Activated T-cell treated with anti-CD3 and anti-CD28 coated beads, Interleukin-2, amount 50 U/mL, for 4 hours (primary cell): ENCODE results near the gene MMP2. TPM values are rescaled to one million over a fixed set of nuclear protein-coding genes. Genes with fewer than 3 reads are reported as not detected.

Experiments used
- ATAC-seq, 2 donors: fragments of 200-7000 bp; cut with Tn5 transposase; one replicate each; pipeline ENCODE4 v1.10.0; 2021
- DNase-seq: peaks from one replicate; pipeline ENCODE4 v3.0.0-alpha.2; 2020
- H3K27me3 Mint-ChIP-seq: one replicate; pipeline ENCODE4 v1.8.0; 2021; ENCODE audit warnings: low read depth, mixed read lengths
- H3K36me3 Mint-ChIP-seq: one replicate; pipeline ENCODE4 v1.8.0; 2022; ENCODE audit warnings: mixed read lengths; ENCODE audit not compliant: insufficient read depth
- H3K4me1 Mint-ChIP-seq: one replicate; pipeline ENCODE4 v1.8.0; 2021; ENCODE audit warnings: low read depth, mixed read lengths
- H3K4me3 Mint-ChIP-seq: one replicate; pipeline ENCODE4 v1.8.0; 2021; ENCODE audit warnings: mild to moderate bottlenecking, moderate library complexity, mixed read lengths
- H3K9me3 Mint-ChIP-seq: one replicate; pipeline ENCODE4 v1.8.0; 2021; ENCODE audit warnings: mixed read lengths
- total RNA-seq, 3 donors: library from RNA; stranded (reverse); gene quantifications; one replicate each; pipeline ENCODE4 v1.2.1, GENCODE V29; 2021

MMP2 gene
- total RNA-seq, 3 donors from 2014 or later, result 0.63 to 0.94 (median 0.87) TPM

GRCh38 chr16:55476625-55477533 is 2.1 kb upstream of the MMP2 start:
- no peak for DNase-seq
- Mint-ChIP-seq H3K36me3 (no peaks in the 10 kb centered on the region), H3K27me3 (peaks cover 31% of the 10 kb centered on the region), H3K4me1 (no peaks in the 10 kb centered on the region), H3K9me3 (no peaks in the 10 kb centered on the region), H3K4me3 (no peak overlapping the region)
- no peak for ATAC-seq

GRCh38 chr16:55477736-55478135 is 1.3 kb upstream of the MMP2 start:
- H3K4me3 Mint-ChIP-seq, result no peak overlapping the region
- no peaks in the 10 kb centered on the region for H3K36me3 Mint-ChIP-seq
- DNase-seq (no peak), ATAC-seq (no peak)
- H3K9me3 Mint-ChIP-seq, result no peaks in the 10 kb centered on the region
- H3K4me1 Mint-ChIP-seq, result no peaks in the 10 kb centered on the region
- peaks cover 31% of the 10 kb centered on the region for H3K27me3 Mint-ChIP-seq

GRCh38 chr16:55479430-55480140 is 587 bp downstream of the MMP2 start:
- Mint-ChIP-seq H3K4me1 (no peaks in the 10 kb centered on the region), H3K4me3 (no peak overlapping the region), H3K27me3 (peaks cover 32% of the 10 kb centered on the region), H3K9me3 (no peaks in the 10 kb centered on the region), H3K36me3 (no peaks in the 10 kb centered on the region)
- no peak for DNase-seq
- ATAC-seq, result no peak

- Mint-ChIP-seq H3K4me1 (no peaks in the 10 kb centered on the region), H3K9me3 (no peaks in the 10 kb centered on the region)
- no peak for ATAC-seq
These were observed 1.2 kb downstream of the MMP2 start for GRCh38 chr16:55480228-55480655.

GRCh38 chr16:55481023-55481422 is 2.0 kb downstream of the MMP2 start:
- Mint-ChIP-seq H3K27me3 (peaks cover 35% of the 10 kb centered on the region), H3K36me3 (no peaks in the 10 kb centered on the region), H3K4me3 (no peak overlapping the region), H3K9me3 (no peaks in the 10 kb centered on the region), H3K4me1 (no peaks in the 10 kb centered on the region)
- no peak for ATAC-seq
- DNase-seq, result no peak

More at GRCh38 chr16:55480228-55480655, 1.2 kb downstream of the MMP2 start:
- Mint-ChIP-seq H3K27me3 (peaks cover 35% of the 10 kb centered on the region), H3K4me3 (no peak overlapping the region), H3K36me3 (no peaks in the 10 kb centered on the region)
- DNase-seq, result no peak

GRCh38 chr16:55482056-55482455 is 3.1 kb downstream of the MMP2 start:
- H3K4me3 Mint-ChIP-seq, result no peak overlapping the region
- no peaks in the 10 kb centered on the region for H3K4me1 Mint-ChIP-seq
- H3K27me3 Mint-ChIP-seq, result peaks cover 35% of the 10 kb centered on the region
- no peaks in the 10 kb centered on the region for H3K36me3 Mint-ChIP-seq
- no peaks in the 10 kb centered on the region for H3K9me3 Mint-ChIP-seq
- ATAC-seq, result no peak
- no peak for DNase-seq

- H3K4me3 Mint-ChIP-seq, result no peak overlapping the region
- H3K9me3 Mint-ChIP-seq, result no peaks in the 10 kb centered on the region
- ATAC-seq (no peak), DNase-seq (no peak)
- H3K27me3 Mint-ChIP-seq, result peaks cover 4% of the 10 kb centered on the region
- H3K4me1 Mint-ChIP-seq, result no peaks in the 10 kb centered on the region
- H3K36me3 Mint-ChIP-seq, result no peaks in the 10 kb centered on the region
These were observed 8.2 kb downstream of the MMP2 start for GRCh38 chr16:55487048-55487803.

- no peak overlapping the region for H3K4me3 Mint-ChIP-seq
- H3K9me3 Mint-ChIP-seq, result no peaks in the 10 kb centered on the region
- peaks cover 4% of the 10 kb centered on the region for H3K27me3 Mint-ChIP-seq
- no peaks in the 10 kb centered on the region for H3K4me1 Mint-ChIP-seq
- ATAC-seq (no peak), DNase-seq (no peak)
- H3K36me3 Mint-ChIP-seq, result no peaks in the 10 kb centered on the region
These were observed 9.3 kb downstream of the MMP2 start for GRCh38 chr16:55488306-55488705.

GRCh38 chr16:55489119-55489955 is 10.3 kb downstream of the MMP2 start:
- DNase-seq (no peak), ATAC-seq (no peak)
- Mint-ChIP-seq H3K4me3 (no peak overlapping the region), H3K9me3 (no peaks in the 10 kb centered on the region), H3K27me3 (peaks cover 4% of the 10 kb centered on the region), H3K4me1 (no peaks in the 10 kb centered on the region), H3K36me3 (no peaks in the 10 kb centered on the region)

GRCh38 chr16:55489956-55490265 is 10.9 kb downstream of the MMP2 start:
- Mint-ChIP-seq H3K9me3 (no peaks in the 10 kb centered on the region), H3K4me1 (no peaks in the 10 kb centered on the region), H3K4me3 (no peak overlapping the region), H3K36me3 (no peaks in the 10 kb centered on the region), H3K27me3 (no peaks in the 10 kb centered on the region)
- DNase-seq (no peak), ATAC-seq (no peak)

GRCh38 chr16:55490301-55490700 is 11.3 kb downstream of the MMP2 start:
- Mint-ChIP-seq H3K27me3 (no peaks in the 10 kb centered on the region), H3K36me3 (no peaks in the 10 kb centered on the region), H3K4me1 (no peaks in the 10 kb centered on the region), H3K9me3 (no peaks in the 10 kb centered on the region), H3K4me3 (no peak overlapping the region)
- DNase-seq, result no peak
- ATAC-seq, result no peak

- Mint-ChIP-seq H3K4me3 (no peak overlapping the region), H3K4me1 (no peaks in the 10 kb centered on the region), H3K36me3 (no peaks in the 10 kb centered on the region), H3K27me3 (no peaks in the 10 kb centered on the region), H3K9me3 (no peaks in the 10 kb centered on the region)
- ATAC-seq (no peak), DNase-seq (no peak)
These were observed 12.7 kb downstream of the MMP2 start for GRCh38 chr16:55491691-55492090.

GRCh38 chr16:55492756-55493380 is 13.9 kb downstream of the MMP2 start:
- no peak overlapping the region for H3K4me3 Mint-ChIP-seq
- no peaks in the 10 kb centered on the region for H3K9me3 Mint-ChIP-seq

More at GRCh38 chr16:55492756-55493380, 13.9 kb downstream of the MMP2 start:
- DNase-seq, result no peak
- Mint-ChIP-seq H3K4me1 (no peaks in the 10 kb centered on the region), H3K27me3 (peaks cover 3% of the 10 kb centered on the region), H3K36me3 (no peaks in the 10 kb centered on the region)
- ATAC-seq, result no peak
